Ovary (tissue), 3 donors: ENCODE measurements around the gene WNT7B.

Experiments used
- POLR2A ChIP-seq: fragments of 450-650 bp; IDR thresholded peaks from one replicate; pipeline ENCODE4 v1.6.1; 2017; ENCODE audit warnings: antibody characterized with exemption, mild to moderate bottlenecking, moderate library complexity
- TF ChIP-seq, protein P1 (sequence below), 3 donors: fragments of 450-650 bp in 2 of 3; fragments of 200-600 bp in 1 of 3; IDR thresholded peaks; one replicate each; pipeline versions ENCODE4 v1.5.1 to v1.8.0; 2016 to 2022; ENCODE audit warnings: antibody characterized with exemption in 3 of 3, mild to moderate bottlenecking in 1 of 3
- donor health status: DM: no; HTN: no; CAD: no.

DNA sequence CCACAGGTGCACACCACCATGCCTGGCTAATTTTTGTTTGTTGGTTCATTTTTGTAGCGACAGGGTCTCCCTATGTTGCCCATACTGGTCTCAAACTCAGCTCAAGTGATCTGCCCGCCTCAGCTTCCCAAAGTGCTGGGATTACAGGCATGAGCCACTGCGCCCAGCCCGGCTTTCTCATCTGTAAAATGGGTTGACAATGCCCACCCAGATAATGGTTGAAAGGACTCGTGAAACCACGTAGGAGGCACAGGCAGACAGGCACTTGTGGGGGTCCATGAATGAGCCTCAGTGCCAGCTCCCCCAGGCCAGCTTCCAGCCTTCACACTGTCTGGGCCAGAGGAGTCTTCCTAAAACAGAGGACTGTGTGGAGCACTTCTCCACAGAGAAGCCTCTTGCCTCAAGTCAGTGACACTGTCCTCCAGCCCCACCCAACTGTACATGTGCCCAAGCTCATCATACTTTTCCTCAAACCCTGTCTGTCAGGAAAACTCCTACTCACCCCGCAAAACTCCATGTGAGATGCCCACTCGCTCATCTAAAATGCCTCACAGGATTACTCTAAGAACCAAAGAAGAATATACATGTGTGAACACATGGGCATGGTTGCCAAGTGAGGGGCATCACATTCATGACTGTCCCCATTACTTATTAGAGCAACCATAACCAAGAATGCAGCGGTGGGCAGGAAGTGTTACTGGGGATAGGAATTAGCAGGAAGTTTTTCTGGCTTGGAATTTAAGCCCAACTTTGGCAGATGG is 32.1 kb upstream of the WNT7B start:
- TF ChIP-seq, protein P1, sequence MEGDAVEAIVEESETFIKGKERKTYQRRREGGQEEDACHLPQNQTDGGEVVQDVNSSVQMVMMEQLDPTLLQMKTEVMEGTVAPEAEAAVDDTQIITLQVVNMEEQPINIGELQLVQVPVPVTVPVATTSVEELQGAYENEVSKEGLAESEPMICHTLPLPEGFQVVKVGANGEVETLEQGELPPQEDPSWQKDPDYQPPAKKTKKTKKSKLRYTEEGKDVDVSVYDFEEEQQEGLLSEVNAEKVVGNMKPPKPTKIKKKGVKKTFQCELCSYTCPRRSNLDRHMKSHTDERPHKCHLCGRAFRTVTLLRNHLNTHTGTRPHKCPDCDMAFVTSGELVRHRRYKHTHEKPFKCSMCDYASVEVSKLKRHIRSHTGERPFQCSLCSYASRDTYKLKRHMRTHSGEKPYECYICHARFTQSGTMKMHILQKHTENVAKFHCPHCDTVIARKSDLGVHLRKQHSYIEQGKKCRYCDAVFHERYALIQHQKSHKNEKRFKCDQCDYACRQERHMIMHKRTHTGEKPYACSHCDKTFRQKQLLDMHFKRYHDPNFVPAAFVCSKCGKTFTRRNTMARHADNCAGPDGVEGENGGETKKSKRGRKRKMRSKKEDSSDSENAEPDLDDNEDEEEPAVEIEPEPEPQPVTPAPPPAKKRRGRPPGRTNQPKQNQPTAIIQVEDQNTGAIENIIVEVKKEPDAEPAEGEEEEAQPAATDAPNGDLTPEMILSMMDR (IDR thresholded peaks at IDR 0.05), result no peak
- no peak for TF ChIP-seq POLR2A
